Liver (tissue), 3 donors: ENCODE data around the gene SYNJ1.

ENCODE experiments used
- CTCF ChIP-seq: fragments of 150-350 bp; IDR thresholded peaks from 2 replicates; pipeline ENCODE4 v1.5.1; 2017; ENCODE audit warnings: improper control_type of control experiment, low read depth, low read length; ENCODE audit not compliant: missing input control
- GABPA ChIP-seq, 2 donors: IDR thresholded peaks in 1 of 2; conservative IDR thresholded peaks in 1 of 2; 2 replicates each; pipeline ENCODE4 v1.6.1; 2016; ENCODE audit warnings: antibody characterized with exemption in 2 of 2, mild to moderate bottlenecking in 1 of 2, moderate library complexity in 1 of 2
- MAX ChIP-seq: IDR thresholded peaks from 2 replicates; pipeline ENCODE4 v1.6.1; 2016; ENCODE audit warnings: antibody characterized with exemption
- REST ChIP-seq: IDR thresholded peaks from 2 replicates; pipeline ENCODE4 v1.6.1; 2016; ENCODE audit warnings: antibody characterized with exemption, mild to moderate bottlenecking
- SP1 ChIP-seq: IDR thresholded peaks from 2 replicates; pipeline ENCODE4 v1.6.1; 2018; ENCODE audit warnings: antibody characterized with exemption, mild to moderate bottlenecking
- ZBTB33 ChIP-seq: IDR thresholded peaks from 2 replicates; pipeline ENCODE4 v1.6.1; 2016; ENCODE audit warnings: antibody characterized with exemption
- donor health status: healthy.
- donor health status: healthy.

- no peak for TF ChIP-seq CTCF
- no peak for TF ChIP-seq REST
- TF ChIP-seq ZBTB33, result no peak
- TF ChIP-seq SP1, result no peak
- no peak for TF ChIP-seq GABPA (IDR thresholded peaks at IDR 0.05 in 1 of 2, conservative IDR thresholded peaks at IDR 0.05 in 1 of 2)
- TF ChIP-seq MAX, result no peak
Observed at GRCh38 chr21:32733990-32734613, 6.3 kb upstream of the SYNJ1 start.
